ENCODE data around the gene SPINK2. TPM values are rescaled to one million over a fixed set of nuclear protein-coding genes. Genes with fewer than 3 reads are reported as not detected.
A peak's percentile ranks its signal among the peaks of the same experiment; 100 is the strongest.

The SPINK2 gene
- polyA plus RNA-seq (2013, experiment 1 of 2; ENCODE audit: insufficient read length): not detected
- polyA plus RNA-seq (2013, experiment 2 of 2; ENCODE audit: insufficient read length): not detected

- DNase-seq: no peak
Observed at GRCh38 chr4:56821381-56822243, at the start of gene SPINK2. Gene SPINK2 (minus strand): TSS chr4:56821701. CDS start chr4:56821662, 39 bp downstream.

- peak; percentile 62 for DNase-seq
Observed at GRCh38 chr4:56870946-56871345, 49.4 kb upstream of the SPINK2 start.

GRCh38 chr4:56863441-56864139 lies 42.1 kb upstream of the SPINK2 start:
- DNase-seq: no peak

- peak; percentile 11 for DNase-seq
Observed at GRCh38 chr4:56861360-56861759, 39.9 kb upstream of the SPINK2 start.

- DNase-seq: no peak
Observed at GRCh38 chr4:56860781-56861180, 39.3 kb upstream of the SPINK2 start.

- DNase-seq: no peak
Observed at GRCh38 chr4:56859841-56860240, 38.3 kb upstream of the SPINK2 start.

- DNase-seq: no peak
Observed at GRCh38 chr4:56857601-56858309, 36.3 kb upstream of the SPINK2 start.

- DNase-seq: no peak
Observed at GRCh38 chr4:56856656-56857055, 35.2 kb upstream of the SPINK2 start.

- DNase-seq: no peak
Observed at GRCh38 chr4:56850910-56851309, 29.4 kb upstream of the SPINK2 start.

- no peak for DNase-seq
Observed at GRCh38 chr4:56844802-56845580, 23.5 kb upstream of the SPINK2 start.

GRCh38 chr4:56843421-56843899 lies 22.0 kb upstream of the SPINK2 start:
- no peak for DNase-seq

- DNase-seq: no peak
Observed at GRCh38 chr4:56840559-56840958, 19.1 kb upstream of the SPINK2 start.

GRCh38 chr4:56828784-56829535 lies 7.5 kb upstream of the SPINK2 start:
- peak; percentile 8 for DNase-seq

GRCh38 chr4:56823933-56824600 lies 2.6 kb upstream of the SPINK2 start:
- DNase-seq: no peak

GRCh38 chr4:56818797-56819196 lies 2.7 kb downstream of the SPINK2 start:
- no peak for DNase-seq

- DNase-seq: no peak
Observed at GRCh38 chr4:56817840-56818491, 3.5 kb downstream of the SPINK2 start.

- no peak for DNase-seq
Observed at GRCh38 chr4:56806666-56807065, 14.8 kb downstream of the SPINK2 start.

GRCh38 chr4:56804551-56804950 lies 16.9 kb downstream of the SPINK2 start:
- DNase-seq: peak; percentile 76

GRCh38 chr4:56803471-56803870 lies 18.0 kb downstream of the SPINK2 start:
- DNase-seq: peak; percentile 34

Measured in fibroblast of skin of scalp (primary cell).